CD14-positive monocyte (primary cell): Measurements from ENCODE around the gene GNAT1. TPM values are rescaled to one million over a fixed set of nuclear protein-coding genes. Genes with fewer than 3 reads are reported as not detected.

ENCODE experiments used
- DNase-seq, 3 donors: peaks; one replicate each; pipeline ENCODE4 v3.0.0-alpha.2; 2011 to 2022
- H2AFZ ChIP-seq: 2 replicates; pipeline ENCODE4 v1.6.0; 2012; ENCODE audit warnings: mild to moderate bottlenecking, low read depth, low read length, inconsistent platforms; ENCODE audit not compliant: insufficient read depth, poor library complexity, severe bottlenecking
- H3K27ac ChIP-seq, 2 donors: 1 replicate in 1 of 2; 2 replicates in 1 of 2; pipeline ENCODE4 v1.5.1; 2012 to 2013; ENCODE audit warnings: low read length in 2 of 2, control low read depth in 1 of 2, inconsistent platforms in 1 of 2, low read depth in 1 of 2, mild to moderate bottlenecking in 1 of 2
- H3K27me3 ChIP-seq, 2 donors: one replicate each; pipeline versions ENCODE4 v1.6.0 to v1.6.1; 2011 to 2013; ENCODE audit warnings: low read length in 2 of 2; ENCODE audit not compliant: control insufficient read depth in 2 of 2, insufficient read depth in 2 of 2
- H3K36me3 ChIP-seq, 2 donors: replicated peaks in 1 of 2; 1 replicate in 1 of 2; 2 replicates in 1 of 2; pipeline versions ENCODE4 v1.5.1 to v1.6.1; 2012 to 2013; ENCODE audit warnings: low read length in 2 of 2, control low read depth in 1 of 2, inconsistent platforms in 1 of 2, mild to moderate bottlenecking in 1 of 2; ENCODE audit not compliant: insufficient read depth in 2 of 2, control insufficient read depth in 1 of 2
- H3K4me1 ChIP-seq, 2 donors: 1 replicate in 1 of 2; 2 replicates in 1 of 2; pipeline versions ENCODE4 v1.5.1 to v1.6.1; 2012 to 2013; ENCODE audit warnings: low read length in 2 of 2, control low read depth in 1 of 2, inconsistent platforms in 1 of 2, mild to moderate bottlenecking in 1 of 2, moderate library complexity in 1 of 2; ENCODE audit not compliant: insufficient read depth in 2 of 2, control insufficient read depth in 1 of 2
- H3K4me2 ChIP-seq: replicated peaks from 2 replicates; pipeline ENCODE3; 2012; ENCODE audit warnings: low read length, moderate library complexity, mild to moderate bottlenecking; ENCODE audit not compliant: poor library complexity, severe bottlenecking; ENCODE audit errors: extremely low read depth
- H3K4me3 ChIP-seq, 3 experiments: fragments of 200-600 bp in 1 of 3; sonication (generic) in 1 of 3; replicated peaks in 1 of 3; 1 replicate in 2 of 3; 2 replicates in 1 of 3; pipeline ENCODE4 v1.5.1; 2011 to 2013; ENCODE audit warnings: low read length in 3 of 3, mild to moderate bottlenecking in 3 of 3, control low read depth in 2 of 3, low read depth in 2 of 3, inconsistent platforms in 1 of 3, moderate library complexity in 1 of 3
- H3K79me2 ChIP-seq: 2 replicates; pipeline ENCODE4 v1.6.0; 2012; ENCODE audit warnings: mild to moderate bottlenecking, control low read depth, inconsistent platforms, low read length, moderate library complexity; ENCODE audit not compliant: insufficient read depth
- H3K9ac ChIP-seq: 2 replicates; pipeline ENCODE4 v1.6.0; 2017; ENCODE audit warnings: low read length, mild to moderate bottlenecking; ENCODE audit not compliant: insufficient read depth, poor library complexity, severe bottlenecking
- H3K9me3 ChIP-seq, 2 donors: replicated peaks in 1 of 2; 1 replicate in 1 of 2; 2 replicates in 1 of 2; pipeline versions ENCODE4 v1.5.1 to v1.6.1; 2012 to 2013; ENCODE audit warnings: low read length in 2 of 2, control low read depth in 1 of 2; ENCODE audit not compliant: control insufficient read depth in 1 of 2, insufficient read depth in 1 of 2
- H4K20me1 ChIP-seq: 2 replicates; pipeline ENCODE4 v1.6.0; 2012; ENCODE audit warnings: mild to moderate bottlenecking, low read length, control low read depth, moderate library complexity; ENCODE audit not compliant: insufficient read depth
- H3K27ac Mint-ChIP-seq, 7 donors: one replicate each; pipeline ENCODE4 v1.8.0; 2020; ENCODE audit warnings: mild to moderate bottlenecking in 7 of 7, mixed read lengths in 7 of 7, moderate library complexity in 6 of 7, inconsistent platforms in 2 of 7
- H3K27me3 Mint-ChIP-seq, 3 donors: one replicate each; pipeline ENCODE4 v1.8.0; 2021 to 2022; ENCODE audit warnings: low read depth in 3 of 3, mild to moderate bottlenecking in 3 of 3, mixed read lengths in 3 of 3, moderate library complexity in 3 of 3, inconsistent platforms in 1 of 3
- H3K36me3 Mint-ChIP-seq, 2 donors: one replicate each; pipeline ENCODE4 v1.8.0; 2020; ENCODE audit warnings: mixed read lengths in 2 of 2, inconsistent platforms in 1 of 2, mild to moderate bottlenecking in 1 of 2
- H3K4me1 Mint-ChIP-seq: one replicate; pipeline ENCODE4 v1.8.0; 2020; ENCODE audit warnings: mild to moderate bottlenecking, mixed read lengths
- H3K4me3 Mint-ChIP-seq, 2 donors: one replicate each; pipeline ENCODE4 v1.8.0; 2020; ENCODE audit warnings: mild to moderate bottlenecking in 2 of 2, mixed read lengths in 2 of 2, moderate library complexity in 1 of 2
- H3K9me3 Mint-ChIP-seq, 7 donors: one replicate each; pipeline ENCODE4 v1.8.0; 2020 to 2022; ENCODE audit warnings: mixed read lengths in 7 of 7, mild to moderate bottlenecking in 6 of 7, moderate library complexity in 6 of 7, inconsistent platforms in 2 of 7
- WGBS: methylation state at CpG from one replicate; pipeline ENCODE4 v1.1.5; 2013; ENCODE audit warnings: missing lambda C conversion rate; ENCODE audit not compliant: insufficient coverage; 5-methylcytosine and 5-hydroxymethylcytosine counted together
- intact Hi-C, 2 donors: fragments of 100-400 bp; cut with micrococcal nuclease; formaldehyde crosslinking; loops; one replicate each; pipeline versions ENCODE4 v1.15.0 to v1.15.1; 2023
- polyA plus RNA-seq, 3 donors: library from polyadenylated mRNA; depleted of rRNA in 1 of 3; unstranded in 2 of 3; stranded (reverse) in 1 of 3; fragments of 300-500 nt in 2 of 3; fragments of >200 nt in 1 of 3; fragmentation: Illumina TruSeq in 2 of 3; gene quantifications; 1 replicate in 2 of 3; 2 replicates in 1 of 3; pipeline ENCODE4 v1.2.3, GENCODE V29; 2012 to 2021
- TF ChIP-seq, protein P1 (sequence below): fragments of 200-600 bp; IDR thresholded peaks from one replicate; pipeline ENCODE4 v1.8.0; 2022; ENCODE audit warnings: antibody characterized with exemption, mild to moderate bottlenecking

The GNAT1 gene
- polyA plus RNA-seq, 3 donors = not detected

- peaks cover 6 to 7% of the 10 kb centered on the region in 2 donors for H3K4me1 ChIP-seq
- H3K9ac ChIP-seq = no peak overlapping the region
- no peaks in the 10 kb centered on the region for H3K27me3 ChIP-seq
- no peaks in the 10 kb centered on the region for H3K36me3 ChIP-seq
- no peak overlapping the region for H3K4me3 ChIP-seq
- DNase-seq = no peak
- Mint-ChIP-seq H3K4me3 (no peak overlapping the region), H3K36me3 (no peaks in the 10 kb centered on the region), H3K27me3 (peaks cover 4 to 8% (median 6%) of the 10 kb centered on the region in 3 donors), H3K27ac (no peak overlapping the region), H3K4me1 (peaks cover 12% of the 10 kb centered on the region), H3K9me3 (no peaks in the 10 kb centered on the region)
- intact Hi-C loops = no loop called here
- 37% methylated on average over 12 of the region's 15 CpGs for WGBS
- no peak overlapping the region for H3K27ac ChIP-seq
- H3K9me3 ChIP-seq = no peaks in the 10 kb centered on the region
- no peak overlapping the region for H2AFZ ChIP-seq
- H3K4me2 ChIP-seq = no peak overlapping the region
- TF ChIP-seq, protein P1, sequence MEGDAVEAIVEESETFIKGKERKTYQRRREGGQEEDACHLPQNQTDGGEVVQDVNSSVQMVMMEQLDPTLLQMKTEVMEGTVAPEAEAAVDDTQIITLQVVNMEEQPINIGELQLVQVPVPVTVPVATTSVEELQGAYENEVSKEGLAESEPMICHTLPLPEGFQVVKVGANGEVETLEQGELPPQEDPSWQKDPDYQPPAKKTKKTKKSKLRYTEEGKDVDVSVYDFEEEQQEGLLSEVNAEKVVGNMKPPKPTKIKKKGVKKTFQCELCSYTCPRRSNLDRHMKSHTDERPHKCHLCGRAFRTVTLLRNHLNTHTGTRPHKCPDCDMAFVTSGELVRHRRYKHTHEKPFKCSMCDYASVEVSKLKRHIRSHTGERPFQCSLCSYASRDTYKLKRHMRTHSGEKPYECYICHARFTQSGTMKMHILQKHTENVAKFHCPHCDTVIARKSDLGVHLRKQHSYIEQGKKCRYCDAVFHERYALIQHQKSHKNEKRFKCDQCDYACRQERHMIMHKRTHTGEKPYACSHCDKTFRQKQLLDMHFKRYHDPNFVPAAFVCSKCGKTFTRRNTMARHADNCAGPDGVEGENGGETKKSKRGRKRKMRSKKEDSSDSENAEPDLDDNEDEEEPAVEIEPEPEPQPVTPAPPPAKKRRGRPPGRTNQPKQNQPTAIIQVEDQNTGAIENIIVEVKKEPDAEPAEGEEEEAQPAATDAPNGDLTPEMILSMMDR = no peak
- no peaks in the 10 kb centered on the region for H4K20me1 ChIP-seq
- no peaks in the 10 kb centered on the region for H3K79me2 ChIP-seq
These were observed 25.4 kb upstream of the GNAT1 start for GRCh38 chr3:50165910-50166538.

- Histone ChIP-seq H3K36me3 (no peaks in the 10 kb centered on the region), H3K27ac (no peak overlapping the region), H3K79me2 (no peaks in the 10 kb centered on the region), H3K27me3 (no peaks in the 10 kb centered on the region), H3K4me2 (no peak overlapping the region), H3K4me1 (peaks cover 7 to 8% of the 10 kb centered on the region in 2 donors), H4K20me1 (no peaks in the 10 kb centered on the region), H3K9me3 (no peaks in the 10 kb centered on the region), H3K4me3 (no peak overlapping the region), H2AFZ (no peak overlapping the region), H3K9ac (no peak overlapping the region)
- WGBS = 91% methylated on average over 4 of the region's 6 CpGs
- TF ChIP-seq, protein P1 = no peak
- Mint-ChIP-seq H3K4me1 (peaks cover 14% of the 10 kb centered on the region), H3K4me3 (no peak overlapping the region), H3K27ac (peak overlapping the region in 1 of 7 donors; percentile 8), H3K27me3 (peaks cover 4 to 8% (median 7%) of the 10 kb centered on the region in 3 donors), H3K9me3 (no peaks in the 10 kb centered on the region), H3K36me3 (no peaks in the 10 kb centered on the region)
- intact Hi-C loops = no loop called here
- no peak for DNase-seq
These were observed 24.8 kb upstream of the GNAT1 start for GRCh38 chr3:50166620-50167019.
